T-cell (primary cell): ENCODE data around the gene FOXC1. TPM values are rescaled to one million over a fixed set of nuclear protein-coding genes. Genes with fewer than 3 reads are reported as not detected.

Source experiments
- ATAC-seq, 4 experiments: fragments of 200-7000 bp in 3 of 4; fragments of 150-1000 bp in 1 of 4; cut with Tn5 transposase; replicated peaks in 1 of 4; 1 replicate in 3 of 4; 2 replicates in 1 of 4; pipeline ENCODE4 v1.10.0; 2021; ENCODE audit warnings: moderate library complexity in 3 of 4, mild to moderate bottlenecking in 2 of 4, moderate number of reproducible peaks in 1 of 4
- CTCF ChIA-PET, 2 donors: fragments of 300-600 bp; sonication (Branson Sonifier 250); formaldehyde crosslinking; loops; one replicate each; lab custom pipeline; 2022; ENCODE audit warnings: antibody characterized with exemption in 2 of 2; lab: Charles Lee
- POLR2A ChIA-PET, 2 donors: fragments of 300-600 bp; sonication (Branson Sonifier 250); formaldehyde crosslinking; loops; one replicate each; lab custom pipeline; 2022; ENCODE audit warnings: antibody characterized with exemption in 2 of 2; lab: Charles Lee
- DNase-seq, 35 experiments: peaks; one replicate each; pipeline versions ENCODE4 v3.0.0 to v3.0.0-alpha.2; 2013 to 2023
- H3K27ac ChIP-seq: one replicate; pipeline ENCODE4 v1.5.1; 2013; ENCODE audit warnings: low read length
- H3K27me3 ChIP-seq, 2 experiments: replicated peaks in 1 of 2; 1 replicate in 1 of 2; 2 replicates in 1 of 2; pipeline versions ENCODE4 v1.6.1 to v1.7.0; 2013; ENCODE audit warnings: low read length in 1 of 2, mixed read lengths in 1 of 2; ENCODE audit not compliant: control insufficient read depth in 2 of 2, insufficient read depth in 2 of 2; ENCODE audit errors: extremely low read depth in 1 of 2
- H3K36me3 ChIP-seq, 2 donors: 1 replicate in 1 of 2; 2 replicates in 1 of 2; pipeline versions ENCODE4 v1.6.1 to v1.7.0; 2013; ENCODE audit warnings: low read length in 1 of 2; ENCODE audit not compliant: control insufficient read depth in 2 of 2, insufficient read depth in 1 of 2; ENCODE audit errors: extremely low read depth in 1 of 2
- H3K4me1 ChIP-seq, 2 experiments: 1 replicate in 1 of 2; 2 replicates in 1 of 2; pipeline versions ENCODE4 v1.6.1 to v1.7.0; 2013; ENCODE audit warnings: low read length in 2 of 2, mixed read lengths in 1 of 2; ENCODE audit not compliant: insufficient read depth in 2 of 2, control insufficient read depth in 1 of 2; ENCODE audit errors: extremely low read depth in 1 of 2
- H3K4me3 ChIP-seq, 2 donors: 1 replicate in 1 of 2; 2 replicates in 1 of 2; pipeline versions ENCODE4 v1.5.1 to v1.7.0; 2013; ENCODE audit warnings: mild to moderate bottlenecking in 2 of 2, low read length in 1 of 2, moderate library complexity in 1 of 2; ENCODE audit not compliant: control insufficient read depth in 1 of 2; ENCODE audit errors: extremely low read depth in 1 of 2
- H3K9me3 ChIP-seq: 2 replicates; pipeline ENCODE4 v1.7.0; 2013
- H3K27ac Mint-ChIP-seq, 2 donors: one replicate each; pipeline ENCODE4 v1.8.0; 2020 to 2021; ENCODE audit warnings: mild to moderate bottlenecking in 2 of 2, mixed read lengths in 2 of 2
- H3K27me3 Mint-ChIP-seq, 2 donors: one replicate each; pipeline ENCODE4 v1.8.0; 2021 to 2022; ENCODE audit warnings: mixed read lengths in 2 of 2
- H3K36me3 Mint-ChIP-seq: one replicate; pipeline ENCODE4 v1.8.0; 2021; ENCODE audit warnings: mixed read lengths
- H3K4me1 Mint-ChIP-seq, 3 donors: one replicate each; pipeline ENCODE4 v1.8.0; 2020 to 2022; ENCODE audit warnings: mixed read lengths in 3 of 3, mild to moderate bottlenecking in 1 of 3
- H3K4me3 Mint-ChIP-seq, 3 donors: one replicate each; pipeline ENCODE4 v1.8.0; 2020 to 2022; ENCODE audit warnings: mild to moderate bottlenecking in 3 of 3, mixed read lengths in 3 of 3, moderate library complexity in 3 of 3
- H3K9me3 Mint-ChIP-seq, 3 donors: one replicate each; pipeline ENCODE4 v1.8.0; 2020 to 2022; ENCODE audit warnings: mixed read lengths in 3 of 3
- WGBS: methylation state at CpG from one replicate; pipeline ENCODE4 v1.1.5; 2013; ENCODE audit warnings: missing lambda C conversion rate; ENCODE audit not compliant: insufficient coverage; 5-methylcytosine and 5-hydroxymethylcytosine counted together
- total RNA-seq, 35 experiments: library from RNA in 6 of 35; stranded (reverse) in 6 of 35; fragments of 120-200 nt in 1 of 35; gene quantifications; one replicate each; pipeline versions ENCODE4 v1.2.1 to v1.2.4 and lab custom pipeline; 2013 to 2026

Gene FOXC1
- total RNA-seq, 5 donors from 2014 or later (not counting 1 experiment from before 2014, with no cell fraction given), result 0.09 to 0.15 (median 0.12) TPM; not detected in 2

DNA sequence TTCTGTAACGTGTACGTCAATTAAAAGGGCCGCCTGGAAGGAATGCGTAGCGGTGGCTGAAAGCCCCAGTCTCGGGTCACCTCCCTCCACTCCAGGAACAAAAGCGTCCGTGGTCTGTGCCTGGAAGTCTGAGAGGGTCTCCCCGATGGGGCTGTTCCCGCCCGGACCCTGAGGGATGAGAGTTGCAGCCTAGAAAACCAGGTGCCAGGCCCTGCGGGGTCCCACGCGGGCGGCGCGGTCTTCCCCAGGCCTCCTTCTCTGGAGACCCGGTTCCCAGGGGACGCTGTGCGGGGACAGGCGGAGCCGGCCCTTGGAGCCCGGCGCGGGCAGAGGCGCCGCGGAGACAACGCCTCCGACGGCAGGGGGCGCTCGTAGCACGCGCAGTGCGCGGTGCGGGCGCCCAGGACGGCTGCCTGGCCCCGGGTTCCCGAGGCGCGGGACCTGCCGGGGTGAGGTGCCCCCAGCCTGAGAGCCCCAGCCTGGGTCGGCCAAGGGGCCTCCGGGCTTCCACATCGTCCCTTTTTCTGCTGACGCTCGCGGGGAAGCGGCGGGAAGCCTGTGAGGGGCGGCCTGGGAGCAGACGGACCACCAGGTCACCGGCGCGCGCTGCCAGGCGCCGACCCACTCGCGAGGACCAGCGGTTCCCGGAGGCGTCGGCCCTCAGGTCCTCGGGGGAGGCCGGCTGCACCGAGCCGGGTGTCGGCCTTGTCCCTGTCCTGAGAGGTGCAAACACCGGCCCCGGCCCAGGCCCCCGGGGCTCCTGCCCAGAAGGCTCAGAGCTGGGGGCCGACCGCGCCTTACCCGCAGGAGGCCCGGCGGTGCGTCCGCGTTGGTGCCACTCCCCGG is 5.3 kb upstream of the FOXC1 start:
- Histone ChIP-seq H3K27ac (no peak overlapping the region), H3K4me1 (peaks cover 9 to 52% of the 10 kb centered on the region in 2 experiments), H3K27me3 (peaks cover 8 to 83% of the 10 kb centered on the region in 2 experiments), H3K4me3 (peak overlapping the region; percentile 12 to 60), H3K36me3 (no peaks in the 10 kb centered on the region), H3K9me3 (no peaks in the 10 kb centered on the region)
- WGBS, result 2% methylated on average over 80 of the region's 85 CpGs
- Mint-ChIP-seq H3K4me1 (peaks cover 37 to 40% (median 37%) of the 10 kb centered on the region in 3 donors), H3K36me3 (no peaks in the 10 kb centered on the region), H3K27ac (no peak overlapping the region), H3K4me3 (peak overlapping the region in 1 of 3 donors; percentile 27), H3K27me3 (peaks cover 75 to 79% of the 10 kb centered on the region in 2 donors), H3K9me3 (no peaks in the 10 kb centered on the region)
- ChIA-PET CTCF (interaction anchor here in 1 of 2 donors (0.9 kb wide), 1 partner anchor 8 kb away, joined by 3 read pairs; no protein-coding TSS in a partner anchor), POLR2A (no interaction called here)
- DNase-seq, result peak in 32 of 35 experiments; percentile 25 to 81 (median 50)
- peak; percentile 77 to 83 (median 82) for ATAC-seq

DNA sequence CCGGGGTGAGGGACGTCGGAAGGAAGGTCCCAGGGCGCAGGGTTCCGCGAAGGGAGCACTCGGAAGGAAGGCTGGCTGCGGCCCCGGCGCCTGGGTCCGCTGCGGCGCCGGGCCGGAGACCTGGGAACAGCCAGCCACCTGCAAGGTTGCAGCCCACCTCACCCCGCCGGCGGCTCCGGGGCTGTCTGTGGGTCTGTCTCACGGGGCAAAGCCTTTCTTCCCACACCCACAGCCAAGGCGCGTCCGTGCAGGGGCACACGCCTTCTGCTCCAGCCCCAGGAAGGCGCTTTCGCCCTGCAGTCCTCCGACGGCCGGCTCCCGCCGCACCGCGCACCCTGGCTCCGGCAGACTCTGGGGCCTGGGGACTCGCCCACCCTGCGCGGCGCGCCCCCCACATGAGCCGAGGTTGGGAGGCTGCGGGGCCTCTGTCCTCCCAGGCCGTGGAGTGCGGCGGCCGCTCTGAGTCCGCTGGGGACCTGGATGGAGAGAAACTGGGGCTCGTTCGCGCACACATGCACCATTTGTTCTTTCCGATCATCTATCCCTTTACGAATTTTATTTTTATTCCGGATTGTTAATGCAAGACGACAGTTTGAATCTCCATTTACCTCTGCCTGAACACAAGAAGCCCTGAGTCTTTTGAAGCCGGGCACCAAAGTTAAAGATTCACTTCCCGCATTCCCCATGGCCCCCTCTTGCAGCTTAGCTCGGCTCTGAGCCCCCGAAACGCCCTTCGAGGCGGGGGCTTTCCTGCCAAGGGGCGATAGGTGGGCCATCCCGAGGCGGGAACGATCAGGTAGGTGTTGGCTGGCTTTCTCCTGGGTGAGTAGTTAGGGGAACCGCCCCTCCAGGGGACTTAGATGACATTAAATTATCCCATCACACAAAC is 4.5 kb upstream of the FOXC1 start:
- Mint-ChIP-seq H3K4me3 (peak overlapping the region; percentile 42 to 70 (median 59)), H3K27ac (no peak overlapping the region), H3K9me3 (no peaks in the 10 kb centered on the region), H3K27me3 (peaks cover 66 to 70% of the 10 kb centered on the region in 2 donors), H3K4me1 (peaks cover 37 to 40% (median 37%) of the 10 kb centered on the region in 3 donors), H3K36me3 (no peaks in the 10 kb centered on the region)
- H3K4me1 ChIP-seq, result peaks cover 9 to 52% of the 10 kb centered on the region in 2 experiments
- H3K27ac ChIP-seq, result no peak overlapping the region
- peaks cover 8 to 83% of the 10 kb centered on the region in 2 experiments for H3K27me3 ChIP-seq
- DNase-seq (peak in 2 of 35 experiments; percentile 18 to 28), ATAC-seq (peak in 3 of 4 experiments; percentile 7 to 21 (median 9))
- WGBS, result 7% methylated on average over 53 of the region's 65 CpGs
- POLR2A ChIA-PET, result no interaction called here
- CTCF ChIA-PET, result interaction anchor here (0.8 to 2.4 kb wide), 7 partner anchors 9 to 1029 kb away, joined by 3 to 10 read pairs (median 4); no protein-coding TSS in a partner anchor
- no peaks in the 10 kb centered on the region for H3K9me3 ChIP-seq
- no peaks in the 10 kb centered on the region for H3K36me3 ChIP-seq
- peak overlapping the region in 1 of 2 donors; percentile 60 for H3K4me3 ChIP-seq

- Mint-ChIP-seq H3K4me3 (peak overlapping the region; percentile 34 to 70 (median 59)), H3K4me1 (peaks cover 37 to 43% (median 40%) of the 10 kb centered on the region in 3 donors), H3K27ac (peak overlapping the region in 1 of 2 donors; percentile 65), H3K9me3 (no peaks in the 10 kb centered on the region), H3K36me3 (no peaks in the 10 kb centered on the region), H3K27me3 (peaks cover 62 to 67% of the 10 kb centered on the region in 2 donors)
- Histone ChIP-seq H3K27me3 (peaks cover 5 to 82% of the 10 kb centered on the region in 2 experiments), H3K27ac (no peak overlapping the region), H3K4me3 (no peak overlapping the region), H3K9me3 (no peaks in the 10 kb centered on the region), H3K36me3 (no peaks in the 10 kb centered on the region), H3K4me1 (peaks cover 9 to 57% of the 10 kb centered on the region in 2 experiments)
- no peak for ATAC-seq
- 5% methylated on average over 10 of the region's 26 CpGs for WGBS
- ChIA-PET POLR2A (interaction anchor here in 1 of 2 donors (0.5 kb wide), 1 partner anchor 1331 kb away, joined by 5 read pairs; no protein-coding TSS in a partner anchor), CTCF (interaction anchor here (0.5 to 2.4 kb wide), 13 partner anchors 10 to 1028 kb away, joined by 3 to 10 read pairs (median 4); no protein-coding TSS in a partner anchor)
- no peak for DNase-seq
Observed at GRCh38 chr6:1605893-1606779, 3.6 kb upstream of the FOXC1 start.

- no peak for DNase-seq
- H3K27me3 Mint-ChIP-seq, result peaks cover 61 to 65% of the 10 kb centered on the region in 2 donors
- peaks cover 5 to 78% of the 10 kb centered on the region in 2 experiments for H3K27me3 ChIP-seq
- ATAC-seq, result no peak
- no peak overlapping the region for H3K27ac ChIP-seq
- H3K9me3 ChIP-seq, result no peaks in the 10 kb centered on the region
- H3K27ac Mint-ChIP-seq, result no peak overlapping the region
- H3K9me3 Mint-ChIP-seq, result no peaks in the 10 kb centered on the region
- ChIA-PET CTCF (interaction anchor here (0.5 to 2.4 kb wide), 13 partner anchors 9 to 1027 kb away, joined by 3 to 10 read pairs (median 4); no protein-coding TSS in a partner anchor), POLR2A (interaction anchor here in 1 of 2 donors (0.5 to 0.6 kb wide), 2 partner anchors 409 to 1330 kb away, joined by 4 to 5 read pairs; no protein-coding TSS in a partner anchor)
- H3K4me1 Mint-ChIP-seq, result peaks cover 39 to 44% (median 40%) of the 10 kb centered on the region in 3 donors
- no peaks in the 10 kb centered on the region for H3K36me3 ChIP-seq
- peak overlapping the region; percentile 35 to 70 (median 47) for H3K4me3 Mint-ChIP-seq
- H3K4me1 ChIP-seq, result peaks cover 12 to 59% of the 10 kb centered on the region in 2 experiments
- 19% methylated on average over 5 of the region's 22 CpGs for WGBS
- H3K4me3 ChIP-seq, result no peak overlapping the region
- H3K36me3 Mint-ChIP-seq, result no peaks in the 10 kb centered on the region
Observed at GRCh38 chr6:1606780-1607515, 2.8 kb upstream of the FOXC1 start.
